H1 (cell line): Measurements from ENCODE around the gene DPYSL3. TPM values are rescaled to one million over a fixed set of nuclear protein-coding genes. Genes with fewer than 3 reads are reported as not detected.

Experiments
- CTCF ChIA-PET: fragments of 300-600 bp; sonication (Branson Sonifier 250); formaldehyde crosslinking; loops from one replicate; lab custom pipeline; 2021; ENCODE audit not compliant: partially characterized antibody; lab: Charles Lee
- POLR2A ChIA-PET: fragments of 300-600 bp; sonication (Branson Sonifier 250); formaldehyde crosslinking; loops from one replicate; lab custom pipeline; 2021; ENCODE audit warnings: inconsistent platforms; ENCODE audit not compliant: partially characterized antibody; lab: Charles Lee
- DNase-seq, 2 experiments: peaks; one replicate each; pipeline versions ENCODE4 v3.0.0 to v3.0.0-alpha.2; 2010 to 2022; ENCODE audit warnings: low spot score in 2 of 2, low read depth in 1 of 2, mixed read lengths in 1 of 2
- FAIRE-seq: peaks from 2 replicates; lab custom pipeline; 2011; peaks lifted over from hg19 to GRCh38; lab: Jason Lieb, UNC
- H2AFZ ChIP-seq: 2 replicates; pipeline ENCODE4 v1.8.1; 2012; ENCODE audit warnings: low read length, inconsistent platforms
- H2AK5ac ChIP-seq: 2 replicates; pipeline ENCODE4 v1.6.1; 2013; ENCODE audit warnings: low read depth, low read length
- H2BK120ac ChIP-seq: replicated peaks from 2 replicates; pipeline ENCODE3; 2013; ENCODE audit warnings: low read depth, low read length, inconsistent platforms
- H2BK12ac ChIP-seq: 2 replicates; pipeline ENCODE4 v1.6.1; 2013; ENCODE audit warnings: low read depth, low read length
- H2BK15ac ChIP-seq: 2 replicates; pipeline ENCODE4 v1.6.1; 2013; ENCODE audit warnings: low read length
- H2BK20ac ChIP-seq: 2 replicates; pipeline ENCODE4 v1.6.1; 2013; ENCODE audit warnings: low read length
- H2BK5ac ChIP-seq: 2 replicates; pipeline ENCODE4 v1.6.1; 2013; ENCODE audit warnings: low read depth, low read length
- H3K14ac ChIP-seq: 2 replicates; pipeline ENCODE4 v1.6.1; 2013; ENCODE audit warnings: inconsistent platforms; ENCODE audit not compliant: insufficient read length
- H3K18ac ChIP-seq: 2 replicates; pipeline ENCODE4 v1.6.1; 2013; ENCODE audit warnings: low read length; ENCODE audit errors: extremely low read depth
- H3K23ac ChIP-seq: 2 replicates; pipeline ENCODE4 v1.6.1; 2013; ENCODE audit warnings: inconsistent platforms; ENCODE audit not compliant: insufficient read length
- H3K23me2 ChIP-seq: 2 replicates; pipeline ENCODE4 v1.6.1; 2013; ENCODE audit warnings: low read depth, low read length
- H3K27ac ChIP-seq: 2 replicates; pipeline ENCODE4 v1.6.1; 2011; ENCODE audit warnings: low read depth, low read length, inconsistent platforms
- H3K27me3 ChIP-seq, 4 experiments: replicated peaks in 1 of 4; 1 replicate in 1 of 4; 2 replicates in 3 of 4; pipeline versions ENCODE4 v1.6.1 to v1.8.1; 2011 to 2013; ENCODE audit warnings: low read length in 3 of 4, mild to moderate bottlenecking in 3 of 4, inconsistent platforms in 2 of 4, mixed read lengths in 2 of 4, moderate library complexity in 1 of 4; ENCODE audit not compliant: control insufficient read depth in 3 of 4, insufficient read depth in 3 of 4; ENCODE audit errors: extremely low read depth in 1 of 4
- H3K36me3 ChIP-seq, 4 experiments: 2 replicates each; pipeline versions ENCODE4 v1.6.1 to v1.8.1; 2011 to 2013; ENCODE audit warnings: mild to moderate bottlenecking in 4 of 4, low read length in 3 of 4, moderate library complexity in 2 of 4, control low read depth in 1 of 4, inconsistent platforms in 1 of 4; ENCODE audit not compliant: insufficient read depth in 4 of 4, control insufficient read depth in 2 of 4
- H3K4ac ChIP-seq: replicated peaks from 2 replicates; pipeline ENCODE3; 2013; ENCODE audit warnings: low read length, low read depth, mixed read lengths, inconsistent platforms; ENCODE audit not compliant: insufficient read length
- H3K4me1 ChIP-seq, 4 experiments: replicated peaks in 1 of 4; 1 replicate in 1 of 4; 2 replicates in 3 of 4; pipeline versions ENCODE4 v1.6.1 to v1.8.1; 2011 to 2013; ENCODE audit warnings: low read length in 3 of 4, inconsistent platforms in 2 of 4, mixed read lengths in 1 of 4; ENCODE audit not compliant: insufficient read depth in 4 of 4, control insufficient read depth in 3 of 4
- H3K4me2 ChIP-seq, 2 experiments: 2 replicates each; pipeline versions ENCODE4 v1.6.1 to v1.8.1; 2011 to 2013; ENCODE audit warnings: low read depth in 2 of 2, low read length in 2 of 2, control low read depth in 1 of 2, inconsistent platforms in 1 of 2, mild to moderate bottlenecking in 1 of 2; ENCODE audit not compliant: insufficient read depth in 1 of 2
- H3K4me3 ChIP-seq, 4 experiments: fragments of 200-600, 300-600 bp in 1 of 4; sonication (generic), shearing (Covaris generic), sonication (Bioruptor Twin) in 1 of 4; 2 replicates each; pipeline versions ENCODE4 v1.5.1 to v1.8.1; 2011 to 2016; ENCODE audit warnings: low read length in 4 of 4, low read depth in 3 of 4, control low read depth in 2 of 4, inconsistent platforms in 2 of 4, mild to moderate bottlenecking in 2 of 4, mixed read lengths in 1 of 4, moderate library complexity in 1 of 4; ENCODE audit not compliant: insufficient read depth in 2 of 4; ENCODE audit errors: extremely low read depth in 1 of 4
- H3K56ac ChIP-seq: replicated peaks from 2 replicates; pipeline ENCODE3; 2013; ENCODE audit warnings: low read depth, mild to moderate bottlenecking, mixed read lengths, low read length, inconsistent platforms; ENCODE audit not compliant: insufficient read length
- H3K79me1 ChIP-seq: 2 replicates; pipeline ENCODE4 v1.6.1; 2013; ENCODE audit warnings: low read depth, low read length, control low read depth
- H3K79me2 ChIP-seq, 2 experiments: 2 replicates each; pipeline versions ENCODE4 v1.6.1 to v1.8.1; 2012 to 2013; ENCODE audit warnings: low read length in 2 of 2, mild to moderate bottlenecking in 2 of 2, inconsistent platforms in 1 of 2; ENCODE audit not compliant: insufficient read depth in 2 of 2, control insufficient read depth in 1 of 2
- H3K9ac ChIP-seq, 4 experiments: replicated peaks in 1 of 4; 1 replicate in 1 of 4; 2 replicates in 3 of 4; pipeline versions ENCODE4 v1.6.1 to v1.8.1; 2011 to 2013; ENCODE audit warnings: low read depth in 3 of 4, low read length in 3 of 4, control low read depth in 2 of 4, mild to moderate bottlenecking in 2 of 4, moderate library complexity in 2 of 4, inconsistent platforms in 1 of 4; ENCODE audit errors: extremely low read depth in 1 of 4
- H3K9me3 ChIP-seq, 2 experiments: 2 replicates each; pipeline versions ENCODE4 v1.6.1 to v1.8.1; 2012 to 2013; ENCODE audit warnings: mild to moderate bottlenecking in 2 of 2, moderate library complexity in 2 of 2, control low read depth in 1 of 2, inconsistent platforms in 1 of 2, low read depth in 1 of 2, low read length in 1 of 2, mixed read lengths in 1 of 2; ENCODE audit not compliant: insufficient read depth in 2 of 2
- H4K20me1 ChIP-seq, 2 experiments: replicated peaks in 1 of 2; 2 replicates each; pipeline versions ENCODE3 to v1.8.1; 2011 to 2013; ENCODE audit warnings: inconsistent platforms in 2 of 2, low read length in 2 of 2, mild to moderate bottlenecking in 1 of 2; ENCODE audit not compliant: insufficient read depth in 2 of 2, control insufficient read depth in 1 of 2
- H4K5ac ChIP-seq: 2 replicates; pipeline ENCODE4 v1.6.1; 2013; ENCODE audit warnings: low read length, low read depth, mixed read lengths, inconsistent platforms; ENCODE audit not compliant: insufficient read length
- H4K8ac ChIP-seq: 2 replicates; pipeline ENCODE4 v1.8.0; 2013; ENCODE audit warnings: mild to moderate bottlenecking, moderate library complexity, low read length, inconsistent platforms; ENCODE audit not compliant: insufficient read depth; ENCODE audit errors: extremely low read depth
- H4K91ac ChIP-seq: replicated peaks from 2 replicates; pipeline ENCODE3; 2013; ENCODE audit warnings: low read length, mixed read lengths, inconsistent platforms; ENCODE audit not compliant: insufficient read length
- RAD21 ChIP-seq, 2 experiments: IDR thresholded peaks in 1 of 2; conservative IDR thresholded peaks in 1 of 2; 2 replicates each; pipeline ENCODE4 v1.6.1; 2011; ENCODE audit warnings: low read depth in 2 of 2, low read length in 2 of 2, improper control_type of control experiment in 1 of 2, inconsistent platforms in 1 of 2, mild to moderate bottlenecking in 1 of 2, moderate library complexity in 1 of 2
- SP1 ChIP-seq: IDR thresholded peaks from 2 replicates; pipeline ENCODE4 v1.6.1; 2011; ENCODE audit warnings: low read depth, low read length
- WGBS, 2 experiments: shearing (Covaris generic) in 1 of 2; methylation state at CpG; one replicate each; pipeline versions ENCODE4 v1.1.6 to v1.1.7; 2013 to 2015; ENCODE audit warnings: low lambda C conversion rate in 2 of 2, mixed read lengths in 2 of 2, inconsistent platforms in 1 of 2, low coverage in 1 of 2, missing lambda C conversion rate in 1 of 2; ENCODE audit not compliant: insufficient replicate concordance in 2 of 2, insufficient coverage in 1 of 2, insufficient read length in 1 of 2; ENCODE audit errors: extremely low coverage in 1 of 2, missing lambda C conversion rate in 1 of 2; 5-methylcytosine and 5-hydroxymethylcytosine counted together
- polyA plus RNA-seq, 7 experiments: library from polyadenylated mRNA; depleted of rRNA in 3 of 7; stranded (reverse) in 5 of 7; unstranded in 2 of 7; fragments of >200 nt in 5 of 7; fragments of 200-250 nt in 2 of 7; gene quantifications; 1 replicate in 5 of 7; 2 replicates in 1 of 7; 4 replicates in 1 of 7; pipeline versions ENCODE4 v1.2.1 to v1.2.3, GENCODE V29; 2011 to 2013; ENCODE audit warnings: missing spikeins in 2 of 7, mixed read lengths in 2 of 7
- total RNA-seq: library from RNA; stranded (reverse); fragmentation: NEBNext Ultra II Directional; extraction: Animal tissue kit (Norgen Biotek cat#: 25700); gene quantifications from 2 replicates; pipeline ENCODE4 v1.2.1, GENCODE V29; 2021

The DPYSL3 gene
- total and polyA plus RNA-seq, 2 of the 8 experiments (the other 6 are each of a cell fraction or from before 2014, with no cell fraction given): 268 to 387 TPM

GRCh38 chr5:147490989-147491388 is 18.9 kb downstream of the DPYSL3 start:
- DNase-seq (no peak), FAIRE-seq (peak; percentile 86)
- H4K91ac ChIP-seq: no peak overlapping the region
- POLR2A ChIA-PET: interaction anchor here (0.8 to 1.8 kb wide), 4 partner anchors 11 to 39 kb away, joined by 3 to 6 read pairs (median 4); partner anchors contain the start of gene DPYSL3
- no peak overlapping the region for H3K27ac ChIP-seq
- no peak overlapping the region for H4K8ac ChIP-seq
- H3K4me3 ChIP-seq: peak overlapping the region in 1 of 4 experiments; percentile 14; a peak in 2 of 8 replicates
- peak overlapping the region; percentile 1 for H3K56ac ChIP-seq
- H2BK12ac ChIP-seq: no peak overlapping the region
- H3K14ac ChIP-seq: no peak overlapping the region
- H3K4ac ChIP-seq: no peak overlapping the region
- no peak overlapping the region for H4K5ac ChIP-seq
- no peaks in the 10 kb centered on the region for H3K27me3 ChIP-seq
- H3K9ac ChIP-seq: no peak overlapping the region; a peak in 1 of 7 replicates
- H3K18ac ChIP-seq: peak overlapping the region; percentile 52; the same call in 1 of the 2 replicates
- H2AK5ac ChIP-seq: no peak overlapping the region
- H3K79me1 ChIP-seq: no peaks in the 10 kb centered on the region; the same call in 1 of the 2 replicates
- H3K4me1 ChIP-seq: peaks cover 3 to 20% (median 10%) of the 10 kb centered on the region in 4 experiments; a peak in 4 of 7 replicates
- CTCF ChIA-PET: interaction anchor here (0.7 to 1.5 kb wide), 8 partner anchors 11 to 100 kb away, joined by 3 to 6 read pairs (median 4); no protein-coding TSS in a partner anchor
- H3K23ac ChIP-seq: no peak overlapping the region
- no peaks in the 10 kb centered on the region for H3K9me3 ChIP-seq
- H2BK15ac ChIP-seq: no peak overlapping the region
- H3K79me2 ChIP-seq: peaks cover 2 to 76% of the 10 kb centered on the region in 2 experiments; a peak in 3 of 4 replicates
- no peak overlapping the region for H2BK120ac ChIP-seq
- 36% methylated on average over 3 of the region's 3 CpGs; no CpG with 5 or more reads in 1 of the 2 experiments for WGBS, 2 experiments
- H3K36me3 ChIP-seq: no peaks in the 10 kb centered on the region
- H2BK20ac ChIP-seq: no peak overlapping the region; the same call in 1 of the 2 replicates
- no peak overlapping the region; the same call in 1 of the 2 replicates for H2BK5ac ChIP-seq
- no peak overlapping the region for H2AFZ ChIP-seq
- peak overlapping the region; percentile 40 to 46 for H3K4me2 ChIP-seq
- no peaks in the 10 kb centered on the region for H3K23me2 ChIP-seq
- 0 out of 4 replicates have a peak, but pooled peaks of 1 of the 2 experiments have one; percentile 3 for TF ChIP-seq RAD21 (IDR thresholded peaks at IDR 0.05 in 1 of 2, conservative IDR thresholded peaks at IDR 0.05 in 1 of 2; ENCODE audit: low read depth in 2 of 2, low read length in 2 of 2)
- TF ChIP-seq SP1: no peak
- H4K20me1 ChIP-seq: no peaks in the 10 kb centered on the region
